Head of caudate nucleus (tissue), 42 donors: Measurements from ENCODE around the gene KRT72.

Experiments used
- DNase-seq, 42 donors: peaks; one replicate each; pipeline versions ENCODE4 v3.0.0 to v3.0.0-alpha.2; 2020 to 2021; ENCODE audit warnings: mixed read lengths in 7 of 42
- intact Hi-C: fragments of 100-400 bp; cut with DNase I; formaldehyde crosslinking; loops from one replicate; pipeline ENCODE4 v1.15.0; 2022

Gene KRT72

GRCh38 chr12:52631264-52631663, 30.0 kb upstream of the KRT72 start:
- DNase-seq, result peak in 2 of 42 donors; percentile 10 to 17
- intact Hi-C loops, result no loop called here

- DNase-seq, result no peak
These were observed 29.4 kb upstream of the KRT72 start for GRCh38 chr12:52630599-52631200.

GRCh38 chr12:52630008-52630500, 28.8 kb upstream of the KRT72 start:
- DNase-seq, result peak in 1 of 42 donors; percentile 22
- intact Hi-C loops, result no loop called here

More at GRCh38 chr12:52630599-52631200, 29.4 kb upstream of the KRT72 start:
- intact Hi-C loops, result no loop called here

- peak in 1 of 42 donors; percentile 21 for DNase-seq
- intact Hi-C loops, result no loop called here
These were observed 28.2 kb upstream of the KRT72 start for GRCh38 chr12:52629281-52630007.

- peak in 1 of 42 donors; percentile 25 for DNase-seq
- intact Hi-C loops, result no loop called here
These were observed 27.6 kb upstream of the KRT72 start for GRCh38 chr12:52628841-52629240.

- intact Hi-C loops, result no loop called here
- DNase-seq, result peak in 1 of 42 donors; percentile 30
These were observed 26.8 kb upstream of the KRT72 start for GRCh38 chr12:52628111-52628507.

- intact Hi-C loops, result no loop called here
- DNase-seq, result peak in 1 of 42 donors; percentile 7
These were observed 26.3 kb upstream of the KRT72 start for GRCh38 chr12:52627395-52628110.

- intact Hi-C loops, result no loop called here
These were observed 21.1 kb upstream of the KRT72 start for GRCh38 chr12:52622349-52622748.

GRCh38 chr12:52618866-52619265, 17.6 kb upstream of the KRT72 start:
- DNase-seq, result peak in 2 of 42 donors; percentile 4 to 39

More at GRCh38 chr12:52622349-52622748, 21.1 kb upstream of the KRT72 start:
- peak in 1 of 42 donors; percentile 0 for DNase-seq

GRCh38 chr12:52618216-52618615, 17.0 kb upstream of the KRT72 start, which contains the start of gene KRT73:
Gene KRT73 (minus strand): TSS chr12:52618559. CDS start chr12:52618524, 35 bp downstream.
- intact Hi-C loops, result no loop called here
- DNase-seq, result peak in 1 of 42 donors; percentile 16

More at GRCh38 chr12:52618866-52619265, 17.6 kb upstream of the KRT72 start:
- intact Hi-C loops, result no loop called here

- intact Hi-C loops, result no loop called here
- DNase-seq, result no peak
These were observed 16.1 kb upstream of the KRT72 start for GRCh38 chr12:52617403-52617785.

- DNase-seq, result no peak
- intact Hi-C loops, result no loop called here
These were observed 15.6 kb upstream of the KRT72 start for GRCh38 chr12:52616680-52617402.

- DNase-seq, result no peak
- intact Hi-C loops, result no loop called here
These were observed 14.6 kb upstream of the KRT72 start for GRCh38 chr12:52615912-52616311.

GRCh38 chr12:52615208-52615868, 14.1 kb upstream of the KRT72 start:
- DNase-seq, result peak in 2 of 42 donors; percentile 6 to 10
- intact Hi-C loops, result no loop called here

GRCh38 chr12:52614381-52615207, 13.3 kb upstream of the KRT72 start:
- intact Hi-C loops, result no loop called here
- peak in 2 of 42 donors; percentile 1 to 17 for DNase-seq

GRCh38 chr12:52613384-52614030, 12.2 kb upstream of the KRT72 start:
- intact Hi-C loops, result no loop called here

More at GRCh38 chr12:52613384-52614030, 12.2 kb upstream of the KRT72 start:
- peak in 3 of 42 donors; percentile 3 to 29 (median 23) for DNase-seq
